Right lobe of liver (tissue), 4 donors: ENCODE data around the gene CLCA2.

Experiments
- POLR2A ChIP-seq: fragments of 450-650 bp; IDR thresholded peaks from one replicate; pipeline ENCODE4 v1.6.1; 2017; ENCODE audit warnings: antibody characterized with exemption, mild to moderate bottlenecking
- TF ChIP-seq, protein P1 (sequence below), 4 donors: fragments of 200-600 bp in 3 of 4; fragments of 450-650 bp in 1 of 4; IDR thresholded peaks; one replicate each; pipeline versions ENCODE4 v1.5.1 to v1.8.0; 2016 to 2022; ENCODE audit warnings: antibody characterized with exemption in 4 of 4, mild to moderate bottlenecking in 2 of 4
- donor health status: DM: no; HTN: no; CAD: no.
- donor health status: DM: no; HTN: no; CAD: no.
- donor health status: DM: no; HTN: yes; CAD: no.

DNA sequence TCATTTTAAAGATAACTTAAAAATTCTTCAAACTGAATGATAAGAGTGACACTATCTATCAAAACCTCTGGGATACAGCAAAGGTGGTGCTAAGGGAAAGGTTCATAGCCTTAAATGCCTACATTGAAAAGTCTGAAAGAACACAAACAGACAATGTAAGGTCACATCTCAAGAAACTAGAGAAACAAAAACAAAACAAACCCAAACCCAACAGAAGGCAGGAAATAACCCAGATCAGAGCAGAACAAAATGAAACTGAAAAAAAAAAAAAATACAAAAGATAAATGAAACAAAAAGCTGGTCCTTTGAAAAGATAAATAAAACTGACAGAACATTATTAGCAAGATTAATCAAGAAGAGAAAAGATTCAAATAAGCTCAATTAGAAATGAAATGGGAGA lies 34.7 kb upstream of the CLCA2 start:
- TF ChIP-seq, protein P1, sequence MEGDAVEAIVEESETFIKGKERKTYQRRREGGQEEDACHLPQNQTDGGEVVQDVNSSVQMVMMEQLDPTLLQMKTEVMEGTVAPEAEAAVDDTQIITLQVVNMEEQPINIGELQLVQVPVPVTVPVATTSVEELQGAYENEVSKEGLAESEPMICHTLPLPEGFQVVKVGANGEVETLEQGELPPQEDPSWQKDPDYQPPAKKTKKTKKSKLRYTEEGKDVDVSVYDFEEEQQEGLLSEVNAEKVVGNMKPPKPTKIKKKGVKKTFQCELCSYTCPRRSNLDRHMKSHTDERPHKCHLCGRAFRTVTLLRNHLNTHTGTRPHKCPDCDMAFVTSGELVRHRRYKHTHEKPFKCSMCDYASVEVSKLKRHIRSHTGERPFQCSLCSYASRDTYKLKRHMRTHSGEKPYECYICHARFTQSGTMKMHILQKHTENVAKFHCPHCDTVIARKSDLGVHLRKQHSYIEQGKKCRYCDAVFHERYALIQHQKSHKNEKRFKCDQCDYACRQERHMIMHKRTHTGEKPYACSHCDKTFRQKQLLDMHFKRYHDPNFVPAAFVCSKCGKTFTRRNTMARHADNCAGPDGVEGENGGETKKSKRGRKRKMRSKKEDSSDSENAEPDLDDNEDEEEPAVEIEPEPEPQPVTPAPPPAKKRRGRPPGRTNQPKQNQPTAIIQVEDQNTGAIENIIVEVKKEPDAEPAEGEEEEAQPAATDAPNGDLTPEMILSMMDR (IDR thresholded peaks at IDR 0.05), result no peak
- no peak for TF ChIP-seq POLR2A
